HG02588 (cell line): Measurements from ENCODE around the gene FST.

Experiments used
- ATAC-seq: cut with Tn5 transposase; IDR thresholded peaks from one replicate; pipeline ENCODE4 v1.9.1; 2021; ENCODE audit warnings: mild to moderate bottlenecking, moderate library complexity; ENCODE audit not compliant: unreplicated experiment

The FST gene

DNA sequence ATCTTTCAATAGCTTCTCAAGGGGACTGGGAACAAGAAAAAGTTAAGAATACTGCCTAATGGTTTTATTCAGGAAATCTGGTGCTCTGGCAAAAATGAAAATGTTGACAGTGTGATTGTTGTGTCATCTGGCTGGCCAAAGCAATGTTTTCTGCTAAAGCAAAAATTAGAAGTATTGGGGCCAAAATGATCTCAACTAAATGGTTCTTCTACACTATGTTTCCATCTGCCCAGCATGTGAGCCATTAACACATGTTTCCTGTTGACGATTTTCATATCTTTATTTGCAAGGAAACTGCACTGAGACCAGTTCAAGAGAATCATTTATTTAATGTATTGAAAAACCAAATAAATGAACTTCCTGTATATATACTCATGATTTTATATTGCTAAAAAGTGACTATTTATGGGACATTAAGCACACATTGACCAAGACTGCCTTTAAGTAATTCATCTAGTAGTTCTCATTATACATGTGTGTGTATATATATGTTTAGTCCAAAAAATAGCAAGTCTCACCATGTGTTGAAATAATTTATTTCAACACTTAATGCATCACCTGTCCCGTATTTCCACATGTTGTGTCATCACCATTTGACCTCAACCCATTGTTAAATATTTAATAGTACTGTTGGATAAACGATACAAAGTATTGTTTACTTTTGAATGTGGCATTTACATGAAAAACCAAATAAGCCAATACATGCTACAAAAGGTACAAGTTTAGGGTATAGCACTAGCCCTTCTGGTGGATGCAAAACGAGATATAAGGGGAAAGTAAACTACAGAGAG, 7.5 kb upstream of the FST start:
- ATAC-seq, result no peak

DNA sequence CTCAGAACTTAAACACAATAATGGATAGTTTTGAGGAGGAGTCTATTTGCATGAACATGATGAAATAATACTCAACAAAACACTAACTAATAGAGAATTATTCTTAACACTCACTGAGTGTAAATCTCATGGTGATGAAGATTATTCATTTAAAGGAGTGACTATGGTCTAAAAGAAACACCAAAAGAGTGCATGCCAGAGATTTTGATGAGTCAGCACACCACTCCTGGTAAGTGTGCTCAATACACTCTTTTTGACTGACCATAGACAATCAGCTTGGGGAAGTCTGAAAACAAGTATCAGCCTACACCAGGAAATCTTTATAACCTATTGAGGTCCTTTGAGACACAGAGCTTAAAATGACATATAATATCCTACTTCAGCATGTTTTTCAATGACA, 6.8 kb upstream of the FST start:
- no peak for ATAC-seq

DNA sequence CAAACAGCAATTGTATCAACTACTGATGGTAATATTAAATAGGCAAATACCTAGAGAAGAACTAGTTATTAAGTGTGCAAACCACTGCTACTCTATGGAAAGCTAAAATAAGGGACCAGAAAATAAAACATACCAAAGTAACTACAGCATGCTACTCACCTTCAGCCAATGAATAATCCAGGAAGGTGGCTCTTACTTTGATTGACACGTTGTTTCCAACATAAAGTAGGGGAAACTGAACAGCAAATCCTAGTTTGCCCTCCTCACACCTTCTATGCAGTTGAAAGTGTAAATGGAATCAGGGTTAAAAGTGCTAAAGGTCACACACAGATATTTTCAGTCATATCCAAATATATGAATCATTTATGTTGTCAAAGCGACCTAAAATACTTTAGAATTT, 5.1 kb upstream of the FST start:
- no peak for ATAC-seq

DNA sequence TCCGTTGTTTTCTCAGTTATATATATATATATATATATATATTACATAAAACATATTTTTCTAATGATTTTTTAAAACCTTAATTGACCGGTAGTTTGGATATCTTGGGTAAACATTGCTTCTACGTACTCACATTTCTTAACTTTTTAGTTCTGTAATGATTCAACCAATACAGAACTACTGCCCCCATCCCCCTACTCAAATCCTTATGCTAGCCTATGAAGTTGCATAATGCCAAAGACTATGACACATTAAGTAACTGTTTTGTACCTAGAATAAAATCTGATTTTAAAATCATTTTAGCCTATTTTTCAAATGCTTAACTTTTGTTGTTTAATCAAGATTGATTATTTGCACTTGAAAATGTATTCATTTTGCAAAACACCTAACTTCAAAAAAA, 4.4 kb upstream of the FST start:
- no peak for ATAC-seq

DNA sequence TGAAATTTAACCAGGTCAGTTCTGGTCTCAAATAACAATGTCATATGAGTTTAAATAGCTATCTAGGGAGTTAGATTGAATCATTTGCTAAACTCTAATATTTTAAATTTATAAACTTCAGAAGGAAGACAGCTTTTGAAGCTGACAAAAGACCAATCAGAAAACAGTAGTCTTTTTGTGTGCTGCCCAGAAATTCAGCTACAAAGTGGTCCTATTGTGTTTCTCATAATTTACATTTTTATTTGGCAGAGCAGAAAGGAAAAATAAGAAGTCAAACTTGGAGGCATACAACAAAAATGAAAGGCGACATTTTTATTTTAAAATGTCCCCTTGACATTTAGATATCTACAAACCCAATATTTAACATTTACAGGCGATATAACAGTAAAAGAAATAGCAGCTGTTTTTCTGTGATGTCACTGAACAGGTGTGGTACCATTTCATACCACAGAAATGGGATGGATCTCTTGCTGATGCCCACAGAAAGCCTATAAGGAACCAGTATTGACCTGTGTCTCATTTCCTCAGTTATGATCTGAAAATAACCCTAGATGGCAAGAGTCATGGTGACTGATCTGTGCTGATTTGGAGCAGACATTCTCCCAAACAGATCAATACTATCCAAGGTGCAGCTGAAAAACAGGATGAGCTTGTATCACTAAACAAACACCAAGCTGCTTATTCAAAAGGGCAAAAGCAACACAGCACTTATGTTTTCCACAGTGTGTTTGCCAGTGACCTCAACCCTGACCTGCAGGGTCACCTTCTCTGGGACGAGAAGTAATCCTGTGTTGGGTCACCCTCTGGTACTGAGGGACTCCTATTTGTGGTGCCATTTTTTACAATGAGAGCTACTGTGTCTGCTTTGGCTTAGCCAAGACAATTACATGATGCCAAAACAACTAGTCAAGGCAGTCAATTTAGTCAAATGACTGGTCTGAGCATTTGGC, 3.6 kb upstream of the FST start:
- no peak for ATAC-seq

DNA sequence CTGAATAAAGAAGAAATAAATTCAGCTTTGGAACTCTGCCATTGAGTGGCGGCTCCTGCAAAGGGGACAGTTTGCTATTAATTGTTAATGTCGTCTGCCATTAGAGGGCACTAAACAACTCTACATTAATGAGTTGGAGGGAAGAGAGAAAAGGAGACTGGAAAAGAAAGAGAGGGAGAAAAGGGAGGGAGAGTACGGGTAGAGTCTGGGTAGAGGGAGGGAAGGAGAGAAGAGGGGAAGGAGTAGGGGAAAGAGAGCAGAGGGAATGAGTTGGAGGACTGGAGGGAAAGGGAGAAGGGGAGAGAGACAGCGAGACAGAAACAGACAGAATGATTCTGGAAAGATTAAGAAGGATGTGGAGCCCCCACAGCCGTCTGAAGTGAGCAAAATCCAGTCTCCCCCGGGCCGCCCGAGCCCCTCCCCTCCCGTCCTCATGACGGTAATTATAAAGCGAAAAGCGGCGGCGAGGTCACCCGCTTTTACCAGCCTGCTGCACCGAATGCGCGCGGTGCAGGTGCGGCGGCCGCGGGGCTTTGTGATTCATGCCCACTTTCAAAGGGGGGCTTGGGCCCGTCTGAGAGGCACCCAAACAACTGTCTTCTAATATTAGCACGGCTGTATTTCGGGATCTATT, 1.9 kb upstream of the FST start:
- no peak for ATAC-seq

DNA sequence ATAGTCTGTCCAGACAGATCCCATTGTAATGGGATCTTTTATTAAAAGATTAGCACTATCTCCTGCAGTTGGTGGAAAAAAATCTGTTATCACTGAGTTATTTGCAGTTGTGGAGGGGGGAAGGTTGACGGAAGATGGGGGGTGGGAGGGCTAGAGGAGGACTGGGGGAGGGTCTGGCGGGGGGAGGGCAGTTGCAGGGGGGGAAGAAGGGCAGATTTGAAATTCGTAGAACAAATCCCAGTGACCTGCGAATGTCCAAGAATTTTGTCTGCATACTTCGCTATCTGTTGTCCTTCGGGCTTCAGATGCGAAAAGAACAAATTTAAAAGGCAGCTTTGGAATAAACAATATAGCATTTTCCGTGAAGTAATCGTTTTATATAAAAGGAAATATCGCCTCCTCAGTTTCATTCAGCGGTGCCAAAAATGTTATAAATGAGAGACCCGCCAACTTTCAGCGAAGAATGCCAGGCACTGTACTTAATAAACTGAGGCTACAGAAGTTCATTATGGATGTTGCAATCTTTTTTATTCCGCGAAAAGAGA, 1.3 kb upstream of the FST start:
- no peak for ATAC-seq

DNA sequence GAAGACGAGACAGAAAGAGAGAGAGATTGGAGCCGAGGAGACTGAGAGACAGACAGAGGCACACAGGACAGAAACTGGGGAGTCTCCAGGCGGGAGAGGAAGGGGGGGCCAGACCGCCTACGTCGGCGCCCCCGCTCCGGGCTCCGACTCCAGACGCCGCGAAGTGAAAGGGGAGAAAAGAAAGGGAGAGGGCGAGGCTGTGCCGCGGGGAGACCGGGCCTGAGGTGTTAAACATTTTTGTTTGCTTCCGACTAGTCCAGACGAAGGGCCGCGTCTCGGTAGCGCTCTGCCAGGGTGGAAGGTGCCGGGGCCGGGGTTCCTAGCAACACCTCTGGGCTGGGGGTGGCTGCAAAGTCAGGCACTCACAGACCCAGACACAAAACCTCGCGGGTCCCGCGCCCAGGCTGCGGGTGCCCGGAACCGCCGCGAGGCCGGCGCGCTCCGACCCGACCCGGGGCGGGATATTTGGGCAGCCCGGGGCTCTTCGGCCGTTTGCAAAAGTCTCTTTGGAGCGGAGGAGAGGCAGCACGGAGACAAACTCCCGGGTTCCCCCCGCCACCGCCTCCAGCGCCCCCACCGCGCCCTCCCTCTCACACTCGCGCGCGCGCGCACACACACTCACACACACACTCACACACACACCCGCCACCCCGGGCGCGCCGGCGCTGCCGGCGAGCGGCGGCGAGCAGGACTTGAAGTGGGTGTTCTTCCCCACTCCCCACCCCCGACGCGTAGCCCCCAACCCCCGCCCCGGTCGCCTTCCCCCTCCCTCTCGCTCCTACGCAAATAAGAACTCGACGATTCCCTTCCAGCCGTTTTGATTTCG, 626 bp upstream of the FST start:
- no peak for ATAC-seq

DNA sequence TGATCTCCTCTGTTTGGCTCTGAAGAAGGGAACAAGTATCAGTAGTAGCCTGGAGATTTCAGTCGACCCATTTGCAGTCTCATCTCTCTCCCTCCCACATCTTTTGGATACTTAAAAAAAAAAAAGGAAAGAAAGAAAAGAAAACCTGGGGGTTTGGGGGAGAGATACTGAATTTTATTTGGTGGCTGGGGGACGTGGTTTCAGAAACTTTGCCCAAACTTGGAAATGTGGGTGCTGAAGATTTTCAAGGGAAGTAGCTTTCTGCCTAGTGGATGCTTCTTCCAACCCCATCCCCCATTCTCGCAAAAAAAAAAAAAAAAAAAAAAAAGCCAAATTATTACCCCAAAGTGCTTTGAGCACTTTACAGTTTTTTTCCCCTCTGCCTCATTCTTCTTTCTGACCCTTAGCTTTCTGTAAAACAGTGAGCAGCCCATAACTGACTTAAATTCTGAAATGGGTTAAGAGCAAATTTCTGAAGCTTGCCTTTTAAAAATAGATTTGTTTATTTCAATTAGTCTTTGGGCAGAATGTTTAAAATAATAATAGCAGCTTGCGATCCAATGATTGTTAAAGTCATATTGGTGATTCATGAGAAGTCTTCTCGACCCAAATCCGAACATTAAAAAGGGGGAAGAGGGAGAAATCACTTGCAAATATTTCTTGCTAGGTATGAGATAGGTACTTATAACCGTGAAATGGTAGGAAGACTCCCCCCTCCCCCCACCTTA, 894 bp downstream of the FST start:
- no peak for ATAC-seq

DNA sequence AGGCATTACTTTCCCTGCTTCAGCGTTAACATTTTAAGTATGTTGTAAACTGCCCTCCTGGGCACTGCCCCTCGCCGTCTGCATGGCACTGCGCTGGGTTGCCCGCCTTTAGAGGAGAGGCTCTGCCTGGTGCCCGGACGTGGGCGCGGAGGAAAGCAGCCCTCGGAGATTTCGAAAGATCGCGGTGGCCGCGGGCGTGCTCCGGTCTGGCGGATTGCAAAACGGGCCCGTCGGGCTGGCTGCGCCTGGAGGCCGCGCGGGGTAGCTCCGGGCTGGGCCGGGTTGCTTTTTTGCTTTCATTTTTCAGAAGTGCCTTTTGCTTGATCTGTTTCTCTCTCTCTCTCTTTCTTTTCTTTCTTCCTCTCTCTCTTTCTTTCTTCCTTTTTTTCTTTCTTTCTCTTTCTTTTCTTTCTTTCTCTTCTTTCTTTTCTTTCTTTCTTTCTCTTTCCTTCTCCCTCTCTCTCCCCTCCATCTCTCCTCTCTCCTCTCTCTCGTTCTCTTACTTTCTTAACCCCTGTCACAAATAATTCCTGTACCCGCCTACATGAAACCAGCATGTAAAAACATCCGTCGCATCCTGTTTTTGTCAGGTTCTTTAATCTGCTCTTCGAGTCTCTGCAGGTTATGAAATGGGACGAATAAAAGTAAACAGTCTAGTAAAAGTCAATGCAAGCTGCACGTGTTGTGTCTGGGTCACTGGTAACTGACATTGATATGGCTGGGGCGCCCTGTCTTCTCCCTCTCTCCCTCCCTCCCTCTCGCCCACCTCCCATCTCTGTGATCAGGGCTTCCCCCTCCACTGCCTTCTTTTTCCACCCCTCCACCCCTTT, 1.7 kb downstream of the FST start:
- ATAC-seq, result peak; percentile 58

DNA sequence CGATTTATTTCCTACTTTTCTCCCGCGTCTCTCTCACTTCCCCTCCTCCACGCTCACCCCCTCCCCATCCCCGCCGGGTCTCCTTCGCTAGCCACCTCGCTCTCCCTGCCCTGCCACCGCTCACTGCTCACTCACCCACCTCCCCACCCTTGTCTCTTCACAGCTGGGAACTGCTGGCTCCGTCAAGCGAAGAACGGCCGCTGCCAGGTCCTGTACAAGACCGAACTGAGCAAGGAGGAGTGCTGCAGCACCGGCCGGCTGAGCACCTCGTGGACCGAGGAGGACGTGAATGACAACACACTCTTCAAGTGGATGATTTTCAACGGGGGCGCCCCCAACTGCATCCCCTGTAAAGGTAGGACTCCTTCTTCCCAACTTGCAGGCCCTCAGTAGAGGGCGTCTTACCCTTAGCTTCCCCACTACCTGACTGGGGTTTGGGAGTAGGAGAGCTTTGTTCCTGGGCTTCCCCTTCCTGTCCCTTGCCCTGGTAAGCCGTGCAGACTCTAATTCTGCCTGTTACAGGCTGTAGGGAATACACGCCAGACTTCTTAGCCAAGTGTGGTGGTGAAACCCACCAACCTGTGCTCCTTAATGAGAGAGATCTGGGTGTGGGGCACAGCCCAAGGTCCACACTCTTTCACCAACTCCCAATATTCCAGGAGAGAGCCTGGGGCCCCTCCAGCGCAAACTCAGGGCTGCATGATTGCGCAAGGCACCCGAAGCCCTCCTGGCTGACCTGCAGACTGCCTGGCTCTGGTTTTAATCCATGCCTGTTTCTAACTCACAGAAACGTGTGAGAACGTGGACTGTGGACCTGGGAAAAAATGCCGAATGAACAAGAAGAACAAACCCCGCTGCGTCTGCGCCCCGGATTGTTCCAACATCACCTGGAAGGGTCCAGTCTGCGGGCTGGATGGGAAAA, 2.5 kb downstream of the FST start:
- ATAC-seq, result no peak

DNA sequence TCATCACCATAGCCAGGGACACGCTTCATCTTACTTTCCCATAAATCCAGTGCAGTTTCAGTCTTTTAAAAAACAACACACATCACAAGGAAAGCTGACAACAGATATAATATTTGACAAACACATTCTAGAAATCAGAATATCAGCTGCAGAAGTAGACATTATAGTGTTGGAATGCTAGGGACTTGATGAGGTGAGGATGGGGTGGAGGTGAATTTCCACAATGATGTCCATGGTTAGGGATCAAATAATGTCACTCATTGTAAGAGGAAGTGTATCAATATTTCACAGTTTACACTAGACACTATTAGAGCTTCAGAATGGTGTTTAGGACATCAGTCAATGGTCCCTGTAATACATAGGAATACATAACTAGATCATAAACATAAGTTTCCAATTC, 7.0 kb downstream of the FST start:
- no peak for ATAC-seq

DNA sequence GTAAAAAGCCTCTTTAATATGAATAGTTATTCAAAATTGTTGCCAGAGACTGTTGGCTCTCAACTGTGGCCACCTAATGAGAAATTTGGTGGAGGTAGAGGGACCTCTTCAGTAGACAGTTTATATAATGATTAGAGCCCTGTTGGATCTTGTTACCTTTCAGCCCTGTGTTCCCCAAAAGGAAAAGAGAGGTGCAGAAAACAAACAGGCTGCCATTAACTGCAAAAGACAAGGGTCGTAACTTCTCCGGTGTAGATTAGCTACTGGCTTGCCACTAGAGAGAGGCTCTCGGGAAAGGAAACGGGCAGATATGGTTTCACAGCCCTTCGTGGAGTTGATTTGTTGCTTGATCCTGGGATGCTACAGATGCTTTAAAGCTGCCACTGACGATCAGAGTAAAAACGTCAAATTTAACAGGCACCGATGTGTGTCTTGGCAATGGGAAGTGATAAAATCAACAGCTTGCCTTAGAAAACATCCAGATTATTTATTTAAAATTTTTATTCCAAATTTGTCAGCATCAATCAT, 7.8 kb downstream of the FST start:
- ATAC-seq, result no peak

DNA sequence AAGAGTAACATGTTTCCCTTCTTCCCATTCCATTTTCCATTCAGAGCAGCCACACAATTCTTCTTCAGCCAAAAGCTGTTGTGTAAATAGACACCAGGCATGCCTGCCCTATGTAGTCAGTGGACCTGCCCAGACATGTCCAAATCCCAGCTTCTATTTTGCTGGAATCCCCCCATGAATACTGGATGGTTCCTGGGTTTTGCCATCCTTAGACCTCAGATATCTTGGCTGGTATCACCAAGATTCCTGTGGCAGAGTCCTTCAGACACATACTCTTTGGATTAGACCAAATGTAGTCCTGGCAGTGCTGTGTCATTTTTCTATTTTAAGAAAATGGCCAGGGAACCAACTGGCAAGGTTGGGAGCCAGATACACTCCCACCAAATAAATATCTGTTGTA, 10.3 kb downstream of the FST start:
- no peak for ATAC-seq

DNA sequence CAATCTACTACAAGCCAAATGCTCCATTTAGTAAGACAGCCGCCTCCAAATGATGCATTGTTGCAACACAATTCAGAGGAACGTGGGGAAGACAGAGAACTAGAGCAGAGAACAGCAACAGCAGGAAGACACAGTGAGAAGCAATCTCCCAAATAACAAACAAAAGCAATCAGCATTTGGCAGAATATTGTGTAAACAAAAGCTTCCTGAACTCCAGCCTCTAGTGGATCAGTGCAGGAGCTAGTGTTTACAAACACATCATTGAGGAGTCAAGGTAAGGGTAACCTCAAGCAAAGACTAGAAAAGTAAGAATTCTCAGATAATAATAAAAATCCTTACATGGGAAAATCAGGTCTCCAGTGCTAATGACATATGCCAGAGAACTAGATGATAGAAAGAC, 20.6 kb downstream of the FST start:
- no peak for ATAC-seq

DNA sequence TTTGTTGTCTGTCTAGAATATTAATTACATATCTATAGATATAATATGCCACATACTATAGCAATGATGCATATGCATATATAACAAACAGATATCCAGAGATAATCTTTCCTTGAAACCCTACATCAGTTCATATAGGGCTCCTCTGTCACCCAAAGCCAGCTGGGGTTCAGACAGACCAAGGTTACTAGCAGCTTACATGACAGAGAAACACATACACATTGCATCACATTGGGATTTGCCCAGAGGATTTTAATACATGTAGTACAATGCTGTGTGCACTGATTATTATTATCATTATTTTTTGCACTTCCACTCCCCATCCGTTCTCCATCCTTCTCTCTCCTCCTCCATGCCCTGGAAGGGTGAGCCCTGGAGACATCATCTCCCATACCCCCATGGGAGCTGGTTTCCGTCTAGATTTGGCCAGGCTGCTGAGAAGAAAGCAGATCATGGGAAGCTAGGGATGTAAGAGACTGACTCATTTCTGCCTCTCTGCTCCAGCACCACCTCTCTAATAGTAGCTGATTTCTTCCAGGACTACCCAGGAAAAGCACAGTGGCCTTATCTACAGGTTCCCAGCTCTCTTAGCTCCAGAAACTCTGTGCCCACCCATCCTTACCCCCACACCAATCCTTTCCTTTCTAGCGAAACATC, 23.3 kb downstream of the FST start:
- ATAC-seq, result no peak

DNA sequence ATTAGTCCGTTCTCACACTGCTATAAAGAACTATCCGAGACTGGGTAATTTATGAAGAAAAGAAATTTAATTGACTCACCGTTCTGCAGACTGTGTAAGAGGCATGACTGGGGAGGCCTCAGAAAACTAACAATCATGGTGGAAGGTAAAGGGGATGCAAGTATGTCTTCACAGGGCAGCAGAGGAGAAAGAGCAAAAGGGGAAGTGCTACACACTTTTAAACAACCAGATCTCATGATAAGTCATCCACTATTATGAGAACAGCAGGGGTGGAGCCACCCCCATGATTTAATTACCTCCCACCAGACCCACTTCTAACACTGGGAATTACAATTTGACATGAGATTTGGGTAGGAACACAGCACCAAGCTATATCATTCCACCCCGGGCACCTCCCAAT, 26.6 kb downstream of the FST start:
- no peak for ATAC-seq
